ENCODE results near the gene RNF130.

RNF130 gene

GRCh38 chr5:180084638-180085561 lies 13.3 kb upstream of the RNF130 start:
- DNase-seq: no peak

DNA sequence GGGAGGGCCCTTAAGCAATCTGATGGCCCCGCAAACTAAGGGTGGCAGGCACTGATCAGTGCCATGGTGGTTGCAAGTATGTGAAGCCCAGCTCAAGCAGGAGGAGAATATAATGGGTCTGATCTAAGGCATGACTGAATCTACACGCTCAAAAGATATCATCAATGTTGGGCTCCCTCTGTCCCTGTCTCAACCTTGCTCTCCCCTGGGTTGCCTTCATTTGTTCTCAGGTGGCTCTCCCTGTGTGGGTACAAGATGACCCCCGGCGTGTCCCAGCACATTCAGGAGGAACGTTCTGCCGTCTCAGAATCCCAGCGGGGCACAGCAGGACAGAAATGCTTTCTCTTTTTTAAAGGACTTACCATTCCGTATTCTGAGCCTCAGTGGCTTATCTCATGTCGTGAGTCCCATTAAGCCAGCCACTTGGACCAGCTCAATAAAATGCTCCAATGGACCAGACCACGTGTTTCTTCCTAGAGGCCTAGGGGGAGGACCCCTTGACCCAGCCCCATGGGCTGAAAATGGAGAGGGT lies 12.0 kb upstream of the RNF130 start:
- DNase-seq: no peak

DNA sequence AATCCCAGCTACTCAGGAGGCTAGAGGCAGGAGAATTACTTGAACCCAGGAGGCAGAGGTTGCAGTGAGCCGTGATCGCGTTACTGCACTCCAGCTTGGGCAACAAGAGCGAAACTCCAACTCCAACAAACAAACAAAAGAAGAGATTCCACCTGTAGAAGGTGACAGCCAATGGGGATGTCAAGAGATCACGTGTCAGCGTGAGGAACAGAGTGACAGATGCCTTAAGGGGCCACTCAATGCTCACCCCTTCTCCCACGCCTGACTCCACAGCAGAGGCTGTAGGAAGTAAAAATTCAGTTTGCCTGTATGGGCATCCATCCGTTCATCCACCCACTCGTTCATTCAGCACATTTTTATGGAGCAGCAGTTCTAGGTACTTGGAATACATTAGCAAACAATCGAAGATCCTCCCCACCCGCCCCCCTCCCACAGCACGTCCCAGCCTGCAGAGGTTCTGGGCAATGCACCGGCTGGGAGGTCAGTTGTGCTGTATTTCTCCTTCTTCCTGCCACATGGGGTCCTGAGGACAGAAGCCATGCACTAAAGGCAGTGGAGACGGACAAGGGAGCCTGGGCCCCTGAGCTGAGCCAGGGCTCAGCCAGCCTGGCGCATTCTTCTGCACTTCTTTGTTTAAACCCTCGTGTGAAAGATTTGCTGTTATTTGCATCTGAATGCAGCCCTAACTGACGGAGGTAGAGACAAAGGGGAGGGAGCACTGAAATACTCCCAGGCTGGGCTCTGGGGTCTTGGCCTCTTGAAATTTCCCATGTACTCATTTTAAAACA lies 11.3 kb upstream of the RNF130 start:
- DNase-seq: no peak

DNA sequence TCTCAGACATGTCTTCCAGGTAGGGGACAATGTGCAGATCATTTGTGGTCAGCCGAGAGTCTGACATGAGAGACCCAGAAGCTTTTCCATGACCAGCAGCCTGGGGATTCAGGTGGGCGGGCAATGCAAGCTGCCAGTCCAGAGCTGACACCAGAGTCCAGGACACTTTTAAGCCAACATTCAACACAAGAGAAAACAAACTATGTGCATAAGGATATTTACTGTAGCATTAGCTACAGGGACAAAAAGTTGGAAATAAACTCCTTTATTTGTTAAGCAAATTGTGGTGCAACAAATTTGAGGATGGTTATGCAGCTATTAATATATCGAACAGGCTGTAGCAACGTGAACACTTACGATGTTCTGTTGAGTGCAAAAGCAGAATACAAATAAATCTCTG lies 9.9 kb upstream of the RNF130 start:
- DNase-seq: no peak

GRCh38 chr5:180080486-180081280 lies 9.1 kb upstream of the RNF130 start:
- DNase-seq: no peak

GRCh38 chr5:180079702-180080466 lies 8.3 kb upstream of the RNF130 start:
- no peak for DNase-seq

DNA sequence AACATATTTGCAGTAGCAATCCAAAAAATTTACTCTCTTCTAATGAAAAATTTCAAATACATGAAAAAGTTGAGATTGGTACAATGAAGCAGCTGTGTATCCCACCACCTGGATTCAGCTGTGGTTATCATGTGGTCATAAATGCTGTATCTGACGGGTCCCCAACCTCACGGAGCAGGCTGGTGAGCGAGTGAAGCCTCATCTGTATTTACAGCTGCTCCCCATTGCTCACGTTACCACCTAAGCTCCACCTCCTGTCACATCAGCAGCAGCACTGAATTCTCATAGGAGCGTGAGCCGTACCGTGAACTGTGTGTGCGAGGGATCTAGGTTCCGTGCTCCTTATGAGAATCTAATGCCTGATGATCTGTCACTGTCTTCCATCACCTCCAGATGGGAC lies 6.8 kb upstream of the RNF130 start:
- DNase-seq: no peak

DNA sequence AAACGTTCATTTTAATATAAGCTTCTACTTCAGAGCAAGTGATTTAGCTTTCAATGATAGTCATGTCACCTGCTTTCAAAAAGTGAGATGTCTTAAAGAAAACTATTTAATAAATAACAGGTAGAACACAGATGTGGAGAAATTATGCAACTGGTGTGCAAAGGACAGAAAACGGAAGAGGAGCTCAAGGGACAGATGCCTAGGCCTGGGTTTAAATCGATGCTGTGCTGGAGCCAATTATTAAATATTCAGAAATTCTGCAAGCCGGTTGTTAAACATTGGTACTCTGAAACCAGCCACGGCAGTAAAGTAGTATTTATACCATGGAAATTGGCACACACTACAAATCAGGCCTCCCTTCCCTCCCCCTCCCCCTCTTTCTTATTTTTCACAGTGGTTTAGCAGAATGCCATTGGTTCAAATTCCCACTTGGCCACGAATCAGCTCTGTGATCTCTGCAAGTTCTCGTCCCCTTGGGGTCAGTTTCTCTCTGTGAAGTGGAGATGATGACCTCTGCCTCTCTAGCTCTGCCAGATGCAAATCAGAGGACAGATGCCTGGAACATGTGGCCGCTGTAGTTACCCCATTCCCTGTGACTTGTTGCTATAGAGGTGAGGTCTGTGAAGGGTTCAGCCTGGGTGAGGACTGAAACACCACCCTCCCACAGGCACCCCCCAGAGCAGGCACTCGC lies 6.2 kb upstream of the RNF130 start:
- no peak for DNase-seq

DNA sequence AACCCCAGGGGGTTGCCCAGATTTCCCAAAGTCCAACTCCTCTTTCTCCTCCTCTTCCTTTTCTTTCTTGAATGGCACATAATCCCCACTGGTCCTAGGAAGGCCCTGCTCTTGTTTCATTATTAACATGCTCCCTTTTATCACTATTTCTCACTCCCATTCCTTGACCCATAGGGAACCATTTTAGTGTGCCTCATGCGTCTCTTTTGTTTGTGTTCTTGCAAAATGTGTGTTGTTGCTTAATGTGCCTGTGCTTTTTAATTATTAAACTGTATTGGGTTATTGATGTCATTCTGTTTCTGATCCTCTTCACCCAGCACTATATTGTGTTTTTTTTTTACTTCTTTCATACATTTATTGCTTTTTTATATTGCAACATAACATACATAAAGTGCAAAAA lies 4.1 kb upstream of the RNF130 start:
- DNase-seq: no peak

DNA sequence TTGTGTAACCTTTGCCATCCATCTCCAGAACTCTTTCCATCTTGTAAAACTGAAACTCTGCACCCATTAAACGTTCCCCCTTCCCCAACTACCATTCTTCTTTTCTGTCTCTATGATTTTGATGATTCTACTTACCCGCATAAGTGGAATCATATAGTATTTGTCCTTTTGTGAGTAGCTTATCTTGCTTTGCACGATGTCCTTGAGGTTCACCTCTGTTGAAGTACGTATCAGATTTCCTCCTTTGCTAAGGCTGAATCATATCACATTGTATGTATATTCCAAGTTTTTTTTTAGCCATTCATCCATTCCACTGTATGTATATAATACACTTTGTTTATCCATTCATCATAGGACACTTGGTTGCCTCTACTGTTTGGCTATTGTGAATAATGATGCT lies 2.9 kb upstream of the RNF130 start:
- DNase-seq: no peak

DNA sequence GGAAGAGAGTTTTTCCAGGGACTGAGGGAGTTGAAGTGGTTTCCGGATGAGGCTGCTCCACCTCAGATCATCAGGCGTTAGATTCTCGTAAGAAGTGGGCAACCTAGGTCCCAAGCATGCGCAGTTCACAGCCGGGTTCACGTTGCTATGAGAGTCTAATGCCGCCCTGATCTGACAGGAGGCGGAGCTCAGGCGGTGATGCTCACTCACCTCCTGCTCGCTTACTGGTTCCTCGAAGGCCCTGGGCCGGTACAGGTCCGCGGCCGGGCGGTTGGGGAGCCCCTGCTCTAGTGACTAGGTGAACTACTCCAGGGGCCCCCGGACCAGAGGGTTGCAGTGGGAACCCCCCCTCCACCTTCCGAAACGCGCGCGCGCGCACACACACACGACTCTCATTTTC lies 997 bp upstream of the RNF130 start:
- DNase-seq: no peak

DNA sequence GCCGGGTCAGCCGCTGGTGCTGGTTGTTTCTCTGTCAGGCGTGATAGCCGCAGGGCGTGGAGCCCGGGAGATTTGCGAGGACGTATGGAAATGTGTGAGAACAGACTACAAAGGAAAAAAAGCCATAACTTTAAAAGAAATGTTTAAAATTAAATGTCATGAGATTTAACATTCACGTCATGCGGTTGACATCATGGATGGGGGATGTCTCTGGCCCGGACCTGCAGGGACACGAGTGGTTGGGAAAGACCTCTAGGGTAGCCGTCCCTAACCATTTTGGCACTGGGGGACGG lies 643 bp upstream of the RNF130 start:
- no peak for DNase-seq

- DNase-seq: no peak
Observed at GRCh38 chr5:180070756-180071530, 616 bp downstream of the RNF130 start.

DNA sequence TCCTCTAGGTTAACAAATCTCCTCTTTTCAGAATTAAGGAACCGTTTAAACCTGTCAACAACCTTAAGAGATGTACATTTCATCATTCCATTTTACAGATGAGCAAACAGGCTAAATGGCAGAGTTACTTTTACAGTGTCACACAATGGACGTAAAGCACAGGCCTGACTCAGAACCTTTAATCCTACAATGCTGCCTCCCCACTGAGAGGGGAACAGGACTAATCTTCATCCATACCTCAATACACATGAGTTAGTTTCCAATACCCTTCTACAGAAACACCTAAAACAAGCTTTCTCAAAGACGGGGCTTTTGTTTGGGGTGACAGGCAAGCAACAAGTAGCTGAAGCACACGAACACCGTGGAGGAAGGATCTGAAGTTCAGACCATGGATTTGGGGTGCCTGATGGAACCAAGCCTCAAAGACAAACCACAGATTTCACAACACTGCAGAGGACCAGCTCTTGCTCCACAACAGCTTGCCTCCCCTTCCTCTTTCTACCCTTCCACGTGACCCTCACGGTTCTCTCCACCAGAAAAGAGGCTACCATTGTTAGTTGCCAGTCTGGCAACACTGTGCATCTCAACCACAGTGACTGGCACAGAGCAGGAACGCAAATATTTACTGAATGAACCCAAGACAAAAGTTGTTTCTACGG lies 1.8 kb downstream of the RNF130 start:
- no peak for DNase-seq

GRCh38 chr5:180068519-180069090 lies 3.0 kb downstream of the RNF130 start:
- no peak for DNase-seq

DNA sequence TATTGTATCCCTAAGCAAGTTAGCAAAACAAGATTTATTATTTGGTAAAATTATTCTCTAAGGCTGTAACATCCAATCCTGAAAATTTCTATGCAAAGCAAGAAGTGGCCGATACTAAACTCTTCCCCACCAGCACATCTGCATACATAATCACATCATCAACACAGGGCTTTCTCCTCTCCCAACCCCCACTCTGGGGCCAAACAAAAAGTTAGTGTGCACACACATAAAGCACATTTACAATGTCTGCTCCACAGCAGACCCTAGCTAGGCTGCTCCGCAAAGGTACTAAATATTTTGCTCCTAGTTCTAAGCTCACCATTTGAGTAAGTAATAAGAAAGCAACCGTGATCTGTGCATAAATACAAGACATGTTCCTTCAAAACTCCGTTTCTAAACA lies 3.6 kb downstream of the RNF130 start:
- no peak for DNase-seq

DNA sequence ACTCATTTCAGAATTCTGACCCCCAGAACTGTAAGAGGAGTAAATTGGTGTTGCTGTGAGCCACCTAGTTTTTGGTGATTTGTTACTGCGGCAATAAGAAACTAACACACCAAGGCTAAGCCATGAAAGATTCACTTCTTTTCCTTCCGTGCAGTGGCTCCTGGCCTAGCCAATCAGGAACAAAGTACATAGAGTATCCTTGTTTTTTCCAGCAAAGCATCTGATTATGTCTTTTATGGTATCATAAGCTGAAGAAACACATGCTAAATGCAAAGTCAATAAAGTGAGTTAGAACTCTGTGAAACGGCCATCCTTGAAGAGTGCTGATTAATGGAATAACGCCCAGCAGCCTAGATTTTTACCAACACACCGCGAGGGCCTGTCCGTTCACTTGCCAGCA lies 11.4 kb downstream of the RNF130 start:
- no peak for DNase-seq

DNA sequence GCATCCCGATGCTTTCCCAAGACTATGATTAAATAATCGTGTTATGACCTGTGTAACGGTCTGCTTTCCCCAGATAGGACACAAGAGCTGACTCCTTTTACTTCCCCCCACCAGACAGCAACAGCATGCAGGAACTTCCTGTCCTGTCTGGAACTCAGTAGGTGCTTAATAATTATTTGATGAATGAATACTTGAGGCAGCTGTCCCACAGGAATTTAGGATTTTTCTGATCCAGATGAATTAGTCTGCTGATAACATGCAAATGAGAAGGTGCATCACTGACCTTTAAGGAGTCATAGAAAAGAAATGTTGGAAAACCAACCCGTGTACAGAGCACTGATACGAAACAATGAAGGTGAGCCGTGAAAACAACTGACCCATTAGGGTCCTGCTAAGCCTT lies 12.2 kb downstream of the RNF130 start:
- DNase-seq: no peak

GRCh38 chr5:180056153-180056552 lies 15.4 kb downstream of the RNF130 start:
- DNase-seq: no peak

DNA sequence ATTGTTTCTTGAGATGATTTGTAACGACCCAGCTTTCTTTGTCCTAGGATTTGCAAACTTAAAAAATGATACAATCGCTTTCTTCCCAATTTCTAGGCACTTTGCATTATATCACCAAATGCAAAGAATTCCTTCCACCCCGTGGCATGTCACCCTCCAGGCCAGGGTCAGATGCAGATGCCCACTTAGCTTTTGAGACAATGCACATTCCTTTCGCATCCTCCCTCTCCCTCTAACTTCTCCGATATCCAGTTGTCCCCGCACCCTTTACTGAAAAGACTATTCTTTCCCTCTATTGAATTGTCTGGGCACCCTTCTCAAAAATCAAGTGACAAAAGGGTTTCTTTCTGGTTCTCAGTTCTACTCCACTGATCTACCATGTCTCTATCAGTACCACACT lies 17.3 kb downstream of the RNF130 start:
- DNase-seq: no peak
